Measurements from ENCODE around the gene DIABLO. TPM values are rescaled to one million over a fixed set of nuclear protein-coding genes. Genes with fewer than 3 reads are reported as not detected.

The DIABLO gene
- total RNA-seq, 1 experiment from 2014 or later: 72.0 TPM

DNA sequence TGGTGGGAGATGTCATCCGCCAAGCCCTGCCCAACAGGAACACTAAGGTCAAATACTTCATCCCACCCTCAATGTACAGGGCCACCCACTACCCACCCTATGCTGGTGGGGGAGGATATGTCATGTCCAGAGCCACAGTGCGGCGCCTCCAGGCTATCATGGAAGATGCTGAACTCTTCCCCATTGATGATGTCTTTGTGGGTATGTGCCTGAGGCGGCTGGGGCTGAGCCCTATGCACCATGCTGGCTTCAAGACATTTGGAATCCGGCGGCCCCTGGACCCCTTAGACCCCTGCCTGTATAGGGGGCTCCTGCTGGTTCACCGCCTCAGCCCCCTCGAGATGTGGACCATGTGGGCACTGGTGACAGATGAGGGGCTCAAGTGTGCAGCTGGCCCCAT lies 18.9 kb downstream of the DIABLO start:
- TF ChIP-seq, protein P1, sequence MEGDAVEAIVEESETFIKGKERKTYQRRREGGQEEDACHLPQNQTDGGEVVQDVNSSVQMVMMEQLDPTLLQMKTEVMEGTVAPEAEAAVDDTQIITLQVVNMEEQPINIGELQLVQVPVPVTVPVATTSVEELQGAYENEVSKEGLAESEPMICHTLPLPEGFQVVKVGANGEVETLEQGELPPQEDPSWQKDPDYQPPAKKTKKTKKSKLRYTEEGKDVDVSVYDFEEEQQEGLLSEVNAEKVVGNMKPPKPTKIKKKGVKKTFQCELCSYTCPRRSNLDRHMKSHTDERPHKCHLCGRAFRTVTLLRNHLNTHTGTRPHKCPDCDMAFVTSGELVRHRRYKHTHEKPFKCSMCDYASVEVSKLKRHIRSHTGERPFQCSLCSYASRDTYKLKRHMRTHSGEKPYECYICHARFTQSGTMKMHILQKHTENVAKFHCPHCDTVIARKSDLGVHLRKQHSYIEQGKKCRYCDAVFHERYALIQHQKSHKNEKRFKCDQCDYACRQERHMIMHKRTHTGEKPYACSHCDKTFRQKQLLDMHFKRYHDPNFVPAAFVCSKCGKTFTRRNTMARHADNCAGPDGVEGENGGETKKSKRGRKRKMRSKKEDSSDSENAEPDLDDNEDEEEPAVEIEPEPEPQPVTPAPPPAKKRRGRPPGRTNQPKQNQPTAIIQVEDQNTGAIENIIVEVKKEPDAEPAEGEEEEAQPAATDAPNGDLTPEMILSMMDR (conservative IDR thresholded peaks at IDR 0.05; ENCODE audit: low read depth, low read length): no peak
- no peak for TF ChIP-seq EZH2 (IDR thresholded peaks at IDR 0.05; ENCODE audit: borderline replicate concordance, low read depth, low read length, poor library complexity, severe bottlenecking)

DNA sequence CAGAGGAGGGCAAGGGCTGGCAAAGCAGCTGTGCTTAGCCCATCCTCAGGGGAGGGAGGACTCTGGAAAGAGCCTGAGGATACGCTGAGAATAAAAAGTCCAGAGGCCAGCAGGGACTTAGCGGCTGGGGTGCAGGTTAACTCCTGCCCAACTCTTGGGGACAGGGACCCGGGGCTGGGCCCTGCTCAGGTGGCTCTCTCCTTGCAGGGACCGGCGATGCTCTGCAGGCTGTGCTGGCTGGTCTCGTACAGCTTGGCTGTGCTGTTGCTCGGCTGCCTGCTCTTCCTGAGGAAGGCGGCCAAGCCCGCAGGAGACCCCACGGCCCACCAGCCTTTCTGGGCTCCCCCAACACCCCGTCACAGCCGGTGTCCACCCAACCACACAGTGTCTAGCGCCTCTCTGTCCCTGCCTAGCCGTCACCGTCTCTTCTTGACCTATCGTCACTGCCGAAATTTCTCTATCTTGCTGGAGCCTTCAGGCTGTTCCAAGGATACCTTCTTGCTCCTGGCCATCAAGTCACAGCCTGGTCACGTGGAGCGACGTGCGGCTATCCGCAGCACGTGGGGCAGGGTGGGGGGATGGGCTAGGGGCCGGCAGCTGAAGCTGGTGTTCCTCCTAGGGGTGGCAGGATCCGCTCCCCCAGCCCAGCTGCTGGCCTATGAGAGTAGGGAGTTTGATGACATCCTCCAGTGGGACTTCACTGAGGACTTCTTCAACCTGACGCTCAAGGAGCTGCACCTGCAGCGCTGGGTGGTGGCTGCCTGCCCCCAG lies 19.6 kb downstream of the DIABLO start:
- POLR2A ChIA-PET (ENCODE audit: low non-redundant PET): no interaction called here
- CTCF ChIA-PET: interaction anchor here (0.6 kb wide), 1 partner anchor 29 kb away, joined by 3 read pairs; no protein-coding TSS in a partner anchor
- TF ChIP-seq, protein P1 (conservative IDR thresholded peaks at IDR 0.05; ENCODE audit: low read depth, low read length): no peak
- no peak for TF ChIP-seq EZH2 (IDR thresholded peaks at IDR 0.05; ENCODE audit: borderline replicate concordance, low read depth, low read length, poor library complexity, severe bottlenecking)
- no peak overlapping the region for H3K27ac ChIP-seq (ENCODE audit: low read depth, low read length, poor library complexity, severe bottlenecking)
- H3K4me1 ChIP-seq (ENCODE audit: insufficient read depth, low read length, poor library complexity, severe bottlenecking): peaks cover 14% of the 10 kb centered on the region
- no peak overlapping the region for H3K4me3 ChIP-seq (ENCODE audit: low read depth, low read length, poor library complexity, severe bottlenecking)
- no peaks in the 10 kb centered on the region for H3K9me3 ChIP-seq (ENCODE audit: low read depth, low read length, poor library complexity, severe bottlenecking)
- intact Hi-C loops (cut with micrococcal nuclease; ENCODE audit: unreplicated experiment): no loop called here
- peaks cover 19% of the 10 kb centered on the region for H3K36me3 ChIP-seq (ENCODE audit: insufficient read depth, low read length, poor library complexity, severe bottlenecking)
- peaks cover 15% of the 10 kb centered on the region for H3K27me3 ChIP-seq (replicated peaks; ENCODE audit: insufficient read depth, low read depth, low read length, poor library complexity)
- DNase-seq (ENCODE audit: low spot score): no peak
- no TSS peak for BruUV-seq (replicated peaks)

More for the DNA sequence above, 18.9 kb downstream of the DIABLO start:
- no peak overlapping the region for H3K27ac ChIP-seq (ENCODE audit: low read depth, low read length, poor library complexity, severe bottlenecking)
- peaks cover 14% of the 10 kb centered on the region for H3K4me1 ChIP-seq (ENCODE audit: insufficient read depth, low read length, poor library complexity, severe bottlenecking)
- ChIA-PET POLR2A (ENCODE audit: low non-redundant PET) (interaction anchor here (0.5 kb wide), 1 partner anchor 19 kb away, joined by 7 read pairs; the partner anchor contains the start of gene DIABLO), CTCF (no interaction called here)
- peaks cover 15% of the 10 kb centered on the region for H3K27me3 ChIP-seq (replicated peaks; ENCODE audit: insufficient read depth, low read depth, low read length, poor library complexity)
- no peak overlapping the region for H3K4me3 ChIP-seq (ENCODE audit: low read depth, low read length, poor library complexity, severe bottlenecking)
- H3K36me3 ChIP-seq (ENCODE audit: insufficient read depth, low read length, poor library complexity, severe bottlenecking): peaks cover 26% of the 10 kb centered on the region
- intact Hi-C loops (cut with micrococcal nuclease; ENCODE audit: unreplicated experiment): no loop called here
- DNase-seq (ENCODE audit: low spot score): no peak
- no peaks in the 10 kb centered on the region for H3K9me3 ChIP-seq (ENCODE audit: low read depth, low read length, poor library complexity, severe bottlenecking)
- no TSS peak for BruUV-seq (replicated peaks)

DNA sequence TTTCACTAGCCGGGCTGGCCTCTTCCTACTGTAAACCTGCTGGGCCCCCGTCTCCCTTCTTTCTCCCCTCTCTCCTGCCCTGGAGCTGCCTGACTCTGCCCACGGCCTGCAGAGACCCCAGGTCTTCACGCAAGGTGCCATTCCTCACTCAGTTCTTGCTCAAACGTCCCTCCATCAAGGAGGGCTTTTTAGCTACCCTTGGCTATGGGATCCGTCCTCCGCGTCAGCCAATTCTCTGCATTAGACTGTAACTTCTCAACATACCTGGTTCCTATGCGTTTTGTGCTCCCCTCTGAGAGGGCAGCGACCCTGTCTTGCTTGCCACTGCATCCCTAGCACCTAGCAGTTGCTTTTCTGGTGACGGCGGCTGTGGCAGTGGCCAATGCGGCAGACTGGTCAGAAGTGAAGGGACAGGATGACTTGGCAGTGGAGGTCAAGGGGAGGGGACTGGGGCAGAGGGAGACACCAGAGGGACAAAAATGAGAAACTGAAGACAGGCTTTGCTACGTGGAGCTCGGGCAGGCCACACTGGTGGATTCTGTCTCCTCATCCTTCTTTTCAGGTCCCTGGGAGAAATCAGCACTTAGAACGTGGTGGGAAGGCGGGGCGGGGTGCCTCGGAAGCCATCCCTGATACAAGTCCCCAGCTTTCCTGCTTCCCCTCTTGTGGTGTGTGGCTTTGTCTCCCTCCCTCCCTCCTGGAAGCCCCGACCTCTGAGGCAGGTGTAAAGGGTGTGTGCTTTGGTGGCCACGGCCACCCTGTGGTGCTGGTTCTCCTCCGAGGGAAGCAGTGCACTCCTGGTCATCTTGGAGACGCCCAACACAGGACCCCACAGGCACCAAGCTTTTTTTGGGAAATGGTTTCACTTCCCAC lies 20.6 kb downstream of the DIABLO start:
- Histone ChIP-seq H3K27ac (ENCODE audit: low read depth, low read length, poor library complexity, severe bottlenecking) (no peak overlapping the region), H3K36me3 (ENCODE audit: insufficient read depth, low read length, poor library complexity, severe bottlenecking) (peaks cover 16% of the 10 kb centered on the region), H3K4me3 (ENCODE audit: low read depth, low read length, poor library complexity, severe bottlenecking) (no peak overlapping the region), H3K4me1 (ENCODE audit: insufficient read depth, low read length, poor library complexity, severe bottlenecking) (peaks cover 14% of the 10 kb centered on the region), H3K9me3 (ENCODE audit: low read depth, low read length, poor library complexity, severe bottlenecking) (no peaks in the 10 kb centered on the region), H3K27me3 (replicated peaks; ENCODE audit: insufficient read depth, low read depth, low read length, poor library complexity) (peaks cover 15% of the 10 kb centered on the region)
- BruUV-seq (replicated peaks): no TSS peak
- CTCF ChIA-PET: interaction anchor here (0.6 kb wide), 2 partner anchors 14 to 28 kb away, joined by 3 read pairs; no protein-coding TSS in a partner anchor
- no peak for DNase-seq (ENCODE audit: low spot score)
- TF ChIP-seq, protein P1 (conservative IDR thresholded peaks at IDR 0.05; ENCODE audit: low read depth, low read length): no peak
- no peak for TF ChIP-seq EZH2 (IDR thresholded peaks at IDR 0.05; ENCODE audit: borderline replicate concordance, low read depth, low read length, poor library complexity, severe bottlenecking)
- intact Hi-C loops (cut with micrococcal nuclease; ENCODE audit: unreplicated experiment): no loop called here
- POLR2A ChIA-PET (ENCODE audit: low non-redundant PET): no interaction called here
